Measurements from ENCODE around the gene IL3RA. TPM values are rescaled to one million over a fixed set of nuclear protein-coding genes. Genes with fewer than 3 reads are reported as not detected.

The IL3RA gene
- total RNA-seq, 1 donor from 2014 or later: 0.53 TPM

DNA sequence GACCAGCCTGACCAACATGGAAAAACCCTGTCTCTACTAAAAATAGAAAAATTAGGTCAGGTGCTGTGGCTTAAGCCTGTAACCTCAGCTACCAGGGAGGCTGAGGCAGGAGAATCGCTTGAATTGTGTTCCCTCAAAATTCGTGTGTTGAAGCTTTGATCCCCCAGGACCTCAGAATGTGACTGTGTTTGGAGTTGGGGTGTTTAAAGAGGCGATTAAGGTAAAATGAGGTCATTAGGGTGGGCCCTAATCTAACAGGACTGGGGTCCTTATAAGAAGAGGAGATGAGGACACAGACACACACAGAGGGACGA, 31.8 kb downstream of the IL3RA start:
- ATAC-seq (ENCODE audit: low read depth) (no peak), DNase-seq (no peak)
- Mint-ChIP-seq H3K4me1 (no peaks in the 10 kb centered on the region), H3K36me3 (ENCODE audit: low read depth) (peaks cover 10% of the 10 kb centered on the region), H3K4me3 (no peak overlapping the region), H3K27ac (no peak overlapping the region), H3K9me3 (no peaks in the 10 kb centered on the region), H3K27me3 (no peaks in the 10 kb centered on the region)
- ChIA-PET CTCF (no interaction called here), POLR2A (no interaction called here)
- TF ChIP-seq, protein P1, sequence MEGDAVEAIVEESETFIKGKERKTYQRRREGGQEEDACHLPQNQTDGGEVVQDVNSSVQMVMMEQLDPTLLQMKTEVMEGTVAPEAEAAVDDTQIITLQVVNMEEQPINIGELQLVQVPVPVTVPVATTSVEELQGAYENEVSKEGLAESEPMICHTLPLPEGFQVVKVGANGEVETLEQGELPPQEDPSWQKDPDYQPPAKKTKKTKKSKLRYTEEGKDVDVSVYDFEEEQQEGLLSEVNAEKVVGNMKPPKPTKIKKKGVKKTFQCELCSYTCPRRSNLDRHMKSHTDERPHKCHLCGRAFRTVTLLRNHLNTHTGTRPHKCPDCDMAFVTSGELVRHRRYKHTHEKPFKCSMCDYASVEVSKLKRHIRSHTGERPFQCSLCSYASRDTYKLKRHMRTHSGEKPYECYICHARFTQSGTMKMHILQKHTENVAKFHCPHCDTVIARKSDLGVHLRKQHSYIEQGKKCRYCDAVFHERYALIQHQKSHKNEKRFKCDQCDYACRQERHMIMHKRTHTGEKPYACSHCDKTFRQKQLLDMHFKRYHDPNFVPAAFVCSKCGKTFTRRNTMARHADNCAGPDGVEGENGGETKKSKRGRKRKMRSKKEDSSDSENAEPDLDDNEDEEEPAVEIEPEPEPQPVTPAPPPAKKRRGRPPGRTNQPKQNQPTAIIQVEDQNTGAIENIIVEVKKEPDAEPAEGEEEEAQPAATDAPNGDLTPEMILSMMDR (IDR thresholded peaks at IDR 0.05): no peak
- intact Hi-C loops (cut with micrococcal nuclease): no loop called here

DNA sequence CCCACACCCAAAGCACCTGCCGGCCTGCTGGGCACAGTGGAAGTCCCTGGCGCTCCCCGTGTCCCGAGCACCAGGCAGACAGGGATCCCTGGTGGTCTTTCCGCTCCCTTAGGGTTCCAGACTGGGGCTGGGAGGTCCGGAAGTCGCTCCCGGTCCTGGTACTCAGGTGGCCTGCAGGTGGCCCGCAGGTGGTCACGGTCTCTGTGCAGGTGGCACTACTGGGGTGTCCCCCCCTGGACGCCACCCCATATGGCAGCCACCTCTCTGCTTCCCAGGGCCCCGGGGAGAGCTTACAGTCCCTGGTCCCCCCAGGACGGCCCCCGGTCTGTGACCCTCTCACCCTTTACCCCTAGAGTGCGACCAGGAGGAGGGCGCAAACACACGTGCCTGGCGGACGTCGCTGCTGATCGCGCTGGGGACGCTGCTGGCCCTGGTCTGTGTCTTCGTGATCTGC, 41.7 kb downstream of the IL3RA start:
- no peak overlapping the region for H3K27ac Mint-ChIP-seq
- peaks cover 12% of the 10 kb centered on the region for H3K36me3 Mint-ChIP-seq (ENCODE audit: low read depth)
- TF ChIP-seq, protein P1 (IDR thresholded peaks at IDR 0.05): no peak
- H3K4me3 Mint-ChIP-seq: no peak overlapping the region
- H3K4me1 Mint-ChIP-seq: peaks cover 4% of the 10 kb centered on the region
- CTCF ChIA-PET: no interaction called here
- no peaks in the 10 kb centered on the region for H3K27me3 Mint-ChIP-seq
- POLR2A ChIA-PET: no interaction called here
- no peaks in the 10 kb centered on the region for H3K9me3 Mint-ChIP-seq
- DNase-seq (no peak), ATAC-seq (ENCODE audit: low read depth) (no peak)
- intact Hi-C loops (cut with micrococcal nuclease): no loop called here

DNA sequence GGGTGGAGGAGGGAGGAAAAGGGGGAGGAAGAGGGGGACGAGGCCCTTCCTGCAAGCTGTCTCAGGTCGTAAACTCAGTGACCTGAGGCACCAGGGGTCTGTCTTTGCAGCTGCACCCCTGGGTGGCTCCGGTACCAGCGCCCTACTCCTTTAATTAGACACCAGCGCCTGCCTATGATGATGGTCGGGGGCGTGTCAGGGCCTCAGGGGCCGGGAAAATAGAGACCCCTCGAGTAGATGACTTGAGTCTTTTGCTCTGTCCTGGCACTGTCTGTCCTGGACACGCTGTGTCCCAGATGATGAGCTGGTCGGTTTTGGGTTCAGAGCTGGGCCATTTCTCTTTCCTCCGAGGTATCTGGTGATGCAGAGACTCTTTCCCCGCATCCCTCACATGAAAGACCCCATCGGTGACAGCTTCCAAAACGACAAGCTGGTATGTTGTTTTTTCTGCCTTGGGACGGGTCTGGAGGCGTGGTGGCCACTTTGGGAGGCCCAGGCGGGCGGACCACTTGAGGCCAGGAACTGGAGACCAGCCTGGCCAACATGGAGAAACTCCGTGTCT, 44.2 kb downstream of the IL3RA start:
- H3K27ac Mint-ChIP-seq: peak overlapping the region; percentile 4
- no peak for ATAC-seq (ENCODE audit: low read depth)

DNA sequence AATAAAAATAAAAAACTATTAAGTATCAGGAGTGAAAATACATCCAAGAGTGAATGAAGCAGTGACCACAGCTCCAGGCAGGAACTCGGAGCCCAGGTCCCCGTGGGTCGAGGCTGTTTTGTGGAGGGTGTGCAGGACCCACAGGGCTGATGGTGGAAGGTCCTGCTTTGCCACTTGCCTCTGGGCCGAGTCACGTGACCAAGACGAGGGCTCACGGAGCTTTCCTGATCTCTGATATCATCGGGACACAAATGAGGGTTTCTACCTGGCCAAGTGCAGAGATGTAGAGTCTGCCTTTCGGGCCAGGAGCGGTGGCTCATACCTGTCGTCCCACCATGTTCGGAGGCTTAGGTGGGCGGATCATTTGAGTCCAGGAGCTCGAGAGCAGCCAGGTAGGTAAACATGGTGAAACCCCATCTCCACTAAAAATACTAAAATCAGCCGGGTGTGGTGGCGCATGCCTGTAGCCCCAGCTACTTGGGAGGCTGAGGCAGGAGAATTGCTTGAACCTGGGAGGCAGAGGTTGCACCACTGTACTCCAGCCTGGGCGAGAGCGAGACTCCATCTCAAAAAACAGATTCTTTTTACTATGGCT, 48.2 kb downstream of the IL3RA start:
- peaks cover 24% of the 10 kb centered on the region for H3K4me1 Mint-ChIP-seq
- H3K36me3 Mint-ChIP-seq (ENCODE audit: low read depth): peaks cover 72% of the 10 kb centered on the region
- H3K27ac Mint-ChIP-seq: no peak overlapping the region
- CTCF ChIA-PET: no interaction called here
- intact Hi-C loops (cut with micrococcal nuclease): no loop called here
- DNase-seq: no peak
- no peak overlapping the region for H3K4me3 Mint-ChIP-seq
- H3K9me3 Mint-ChIP-seq: no peaks in the 10 kb centered on the region
- POLR2A ChIA-PET: no interaction called here
- TF ChIP-seq, protein P1 (IDR thresholded peaks at IDR 0.05): no peak
- no peaks in the 10 kb centered on the region for H3K27me3 Mint-ChIP-seq
- no peak for ATAC-seq (ENCODE audit: low read depth)

More for the DNA sequence above, 44.2 kb downstream of the IL3RA start:
- H3K4me3 Mint-ChIP-seq: no peak overlapping the region
- CTCF ChIA-PET: no interaction called here
- H3K36me3 Mint-ChIP-seq (ENCODE audit: low read depth): peaks cover 35% of the 10 kb centered on the region
- intact Hi-C loops (cut with micrococcal nuclease): no loop called here
- POLR2A ChIA-PET: no interaction called here
- no peaks in the 10 kb centered on the region for H3K9me3 Mint-ChIP-seq
- no peaks in the 10 kb centered on the region for H3K27me3 Mint-ChIP-seq
- no peak for DNase-seq
- TF ChIP-seq, protein P1 (IDR thresholded peaks at IDR 0.05): no peak
- peaks cover 4% of the 10 kb centered on the region for H3K4me1 Mint-ChIP-seq

GRCh38 chrX:1385253-1386223, 49.0 kb downstream of the IL3RA start:
- Mint-ChIP-seq H3K4me3 (no peak overlapping the region), H3K36me3 (ENCODE audit: low read depth) (peaks cover 79% of the 10 kb centered on the region), H3K4me1 (peaks cover 27% of the 10 kb centered on the region), H3K27ac (no peak overlapping the region), H3K9me3 (no peaks in the 10 kb centered on the region), H3K27me3 (no peaks in the 10 kb centered on the region)
- no peak for DNase-seq
- POLR2A ChIA-PET: no interaction called here
- CTCF ChIA-PET: no interaction called here
- ATAC-seq (ENCODE audit: low read depth): peak; percentile 13
- intact Hi-C loops (cut with micrococcal nuclease): no loop called here
- TF ChIP-seq, protein P1 (IDR thresholded peaks at IDR 0.05): no peak
